Gastroesophageal sphincter (tissue), 4 donors: ENCODE results near the gene BORCS5. TPM values are rescaled to one million over a fixed set of nuclear protein-coding genes. Genes with fewer than 3 reads are reported as not detected.
A peak's percentile ranks its signal among the peaks of the same experiment; 100 is the strongest.

Experiments used
- ATAC-seq: fragments of 150-250 bp; one replicate; pipeline ENCODE4 v1.9.1; 2016; ENCODE audit warnings: mild to moderate bottlenecking, moderate library complexity
- H3K27ac ChIP-seq, 4 donors: fragments of 200-600 bp; sonication (generic) in 3 of 4; 1 replicate in 3 of 4; 2 replicates in 1 of 4; pipeline ENCODE4 v1.5.1; 2016 to 2019
- H3K27me3 ChIP-seq: fragments of 200-600 bp; sonication (generic); one replicate; pipeline ENCODE4 v1.5.1; 2019
- H3K36me3 ChIP-seq, 2 donors: fragments of 200-600 bp; sonication (generic); one replicate each; pipeline ENCODE4 v1.5.1; 2019; ENCODE audit warnings: control low read depth in 1 of 2
- H3K4me1 ChIP-seq, 3 donors: fragments of 200-600 bp; sonication (generic); 1 replicate in 2 of 3; 2 replicates in 1 of 3; pipeline ENCODE4 v1.5.1; 2016 to 2019; ENCODE audit warnings: control low read depth in 2 of 3
- H3K4me3 ChIP-seq, 2 donors: fragments of 200-600 bp; sonication (generic); one replicate each; pipeline ENCODE4 v1.5.1; 2019; ENCODE audit warnings: mild to moderate bottlenecking in 1 of 2, moderate library complexity in 1 of 2
- H3K9me3 ChIP-seq, 3 donors: fragments of 200-600 bp; sonication (generic); one replicate each; pipeline ENCODE4 v1.5.1; 2017 to 2019; ENCODE audit warnings: control low read depth in 2 of 3
- EP300 ChIP-seq: sonication (generic); formaldehyde crosslinking; IDR thresholded peaks from one replicate; pipeline ENCODE4 v1.6.1; 2017; ENCODE audit warnings: antibody characterized with exemption, mild to moderate bottlenecking
- POLR2A ChIP-seq, 2 donors: fragments of 450-650 bp; IDR thresholded peaks; one replicate each; pipeline ENCODE4 v1.6.1; 2017; ENCODE audit warnings: antibody characterized with exemption in 2 of 2, mild to moderate bottlenecking in 2 of 2, moderate library complexity in 1 of 2
- POLR2AphosphoS5 ChIP-seq: sonication (generic); formaldehyde crosslinking; IDR thresholded peaks from one replicate; pipeline ENCODE4 v1.6.1; 2017; ENCODE audit warnings: antibody characterized with exemption
- WGBS, 2 donors: methylation state at CpG; one replicate each; pipeline ENCODE4 v1.1.5; 2018; ENCODE audit warnings: low coverage in 1 of 2; 5-methylcytosine and 5-hydroxymethylcytosine counted together
- total RNA-seq, 4 donors: library from RNA; depleted of rRNA; stranded (reverse); fragments of >200 nt; gene quantifications; one replicate each; pipeline ENCODE4 v1.1.0, GENCODE V29; 2016
- TF ChIP-seq, protein P1 (sequence below), 4 experiments: fragments of 200-600 bp in 2 of 4; fragments of 450-650 bp in 2 of 4; sonication (generic) in 1 of 4; IDR thresholded peaks; one replicate each; pipeline ENCODE4 v1.5.1; 2017 to 2019; ENCODE audit warnings: antibody characterized with exemption in 4 of 4, mild to moderate bottlenecking in 2 of 4, moderate library complexity in 2 of 4

BORCS5 gene
- total RNA-seq, 4 donors from 2014 or later = 10.5 to 29.1 (median 19.0) TPM

GRCh38 chr12:12443431-12443878, 86.6 kb downstream of the BORCS5 start:
- whole genome bisulfite sequencing, 2 donors = 0 to 11% methylated on average over 3 to 5 of the region's 5 CpGs
- H3K4me3 ChIP-seq = no peak overlapping the region
- peak overlapping the region; percentile 21 to 73 (median 68) for H3K27ac ChIP-seq
- no peaks in the 10 kb centered on the region for H3K27me3 ChIP-seq
- TF ChIP-seq EP300 (no peak), POLR2AphosphoS5 (no peak), POLR2A (IDR thresholded peaks at IDR 0.05) (no peak)
- TF ChIP-seq, protein P1, sequence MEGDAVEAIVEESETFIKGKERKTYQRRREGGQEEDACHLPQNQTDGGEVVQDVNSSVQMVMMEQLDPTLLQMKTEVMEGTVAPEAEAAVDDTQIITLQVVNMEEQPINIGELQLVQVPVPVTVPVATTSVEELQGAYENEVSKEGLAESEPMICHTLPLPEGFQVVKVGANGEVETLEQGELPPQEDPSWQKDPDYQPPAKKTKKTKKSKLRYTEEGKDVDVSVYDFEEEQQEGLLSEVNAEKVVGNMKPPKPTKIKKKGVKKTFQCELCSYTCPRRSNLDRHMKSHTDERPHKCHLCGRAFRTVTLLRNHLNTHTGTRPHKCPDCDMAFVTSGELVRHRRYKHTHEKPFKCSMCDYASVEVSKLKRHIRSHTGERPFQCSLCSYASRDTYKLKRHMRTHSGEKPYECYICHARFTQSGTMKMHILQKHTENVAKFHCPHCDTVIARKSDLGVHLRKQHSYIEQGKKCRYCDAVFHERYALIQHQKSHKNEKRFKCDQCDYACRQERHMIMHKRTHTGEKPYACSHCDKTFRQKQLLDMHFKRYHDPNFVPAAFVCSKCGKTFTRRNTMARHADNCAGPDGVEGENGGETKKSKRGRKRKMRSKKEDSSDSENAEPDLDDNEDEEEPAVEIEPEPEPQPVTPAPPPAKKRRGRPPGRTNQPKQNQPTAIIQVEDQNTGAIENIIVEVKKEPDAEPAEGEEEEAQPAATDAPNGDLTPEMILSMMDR (IDR thresholded peaks at IDR 0.05) = no peak
- H3K9me3 ChIP-seq = no peaks in the 10 kb centered on the region
- peak; percentile 55 for ATAC-seq
- peaks cover 0 to 30% (median 12%) of the 10 kb centered on the region in 3 donors for H3K4me1 ChIP-seq
- no peaks in the 10 kb centered on the region for H3K36me3 ChIP-seq

DNA sequence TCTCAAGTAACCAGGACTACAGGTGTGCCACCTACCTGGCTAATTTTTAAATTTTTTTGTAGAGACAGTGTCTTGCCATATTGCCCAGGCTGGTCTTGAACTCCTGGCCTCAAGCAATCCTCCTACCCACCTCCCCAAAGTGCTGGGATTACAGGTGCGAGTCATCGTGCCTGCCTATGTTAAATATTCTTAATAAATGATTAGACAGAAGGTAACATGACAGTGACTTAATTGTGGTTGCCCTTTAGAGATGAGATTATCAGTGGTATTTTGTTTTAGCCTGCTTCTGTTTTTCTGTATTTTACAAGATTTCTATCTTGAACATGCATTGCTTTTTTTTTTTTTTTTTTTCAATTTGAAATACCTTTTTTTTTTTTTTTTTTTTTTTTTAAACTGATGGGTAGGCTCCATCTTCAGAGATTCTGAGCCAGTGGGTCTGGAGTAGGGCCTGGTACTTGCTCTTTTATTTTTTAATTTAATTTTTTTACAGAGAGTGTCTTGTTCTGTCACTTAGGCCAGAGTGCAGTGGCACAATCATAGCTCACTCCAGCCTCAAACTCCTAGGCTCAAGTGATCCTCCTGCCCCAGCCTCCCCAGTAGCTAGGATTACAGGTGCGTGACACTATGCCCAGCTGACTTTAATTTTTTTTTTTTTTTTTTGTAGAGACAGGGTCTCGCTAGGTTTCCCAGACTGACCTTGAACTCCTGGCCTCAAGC, 88.4 kb downstream of the BORCS5 start:
- no peak overlapping the region for H3K4me3 ChIP-seq
- no peak for ATAC-seq
- H3K9me3 ChIP-seq = no peaks in the 10 kb centered on the region
- no peak overlapping the region for H3K27ac ChIP-seq
- H3K27me3 ChIP-seq = no peaks in the 10 kb centered on the region
- WGBS, 2 donors = 97 to 100% methylated on average over 2 to 4 of the region's 4 CpGs
- no peak for TF ChIP-seq EP300
- TF ChIP-seq POLR2AphosphoS5 = no peak
- H3K36me3 ChIP-seq = no peaks in the 10 kb centered on the region
- peaks cover 0 to 36% (median 12%) of the 10 kb centered on the region in 3 donors for H3K4me1 ChIP-seq

GRCh38 chr12:12445882-12446181, 89.0 kb downstream of the BORCS5 start:
- Histone ChIP-seq H3K36me3 (no peaks in the 10 kb centered on the region), H3K4me3 (no peak overlapping the region), H3K9me3 (no peaks in the 10 kb centered on the region), H3K27ac (no peak overlapping the region), H3K27me3 (no peaks in the 10 kb centered on the region), H3K4me1 (peaks cover 0 to 40% (median 12%) of the 10 kb centered on the region in 3 donors)
- WGBS, 2 donors = 96% methylated on average over 2 of the region's 2 CpGs; no CpG with 5 or more reads in 1 of the 2 donors
- no peak for TF ChIP-seq EP300
- TF ChIP-seq POLR2AphosphoS5 = no peak
- no peak for TF ChIP-seq POLR2A (IDR thresholded peaks at IDR 0.05)
- TF ChIP-seq, protein P1 (IDR thresholded peaks at IDR 0.05) = no peak
- ATAC-seq = no peak

- no peak for TF ChIP-seq EP300
- no peak for TF ChIP-seq POLR2A (IDR thresholded peaks at IDR 0.05)
- TF ChIP-seq POLR2AphosphoS5 = no peak
- TF ChIP-seq, protein P1 (IDR thresholded peaks at IDR 0.05) = no peak
- Histone ChIP-seq H3K9me3 (no peaks in the 10 kb centered on the region), H3K4me3 (no peak overlapping the region), H3K4me1 (peaks cover 0 to 40% (median 12%) of the 10 kb centered on the region in 3 donors), H3K27ac (no peak overlapping the region), H3K27me3 (no peaks in the 10 kb centered on the region), H3K36me3 (no peaks in the 10 kb centered on the region)
- ATAC-seq = no peak
- 88 to 94% methylated on average over 3 of the region's 3 CpGs for WGBS, 2 donors
Observed at GRCh38 chr12:12446786-12447185, 89.9 kb downstream of the BORCS5 start.

GRCh38 chr12:12447236-12447635, 90.4 kb downstream of the BORCS5 start:
- Histone ChIP-seq H3K4me3 (no peak overlapping the region), H3K36me3 (no peaks in the 10 kb centered on the region), H3K9me3 (no peaks in the 10 kb centered on the region), H3K4me1 (peaks cover 0 to 36% (median 12%) of the 10 kb centered on the region in 3 donors), H3K27ac (no peak overlapping the region), H3K27me3 (no peaks in the 10 kb centered on the region)
- 73 to 82% methylated on average over 3 of the region's 8 CpGs for WGBS, 2 donors
- no peak for ATAC-seq
- TF ChIP-seq EP300 (no peak), POLR2A (IDR thresholded peaks at IDR 0.05) (no peak), POLR2AphosphoS5 (no peak)
- TF ChIP-seq, protein P1 (IDR thresholded peaks at IDR 0.05) = no peak
